ENCODE data around the gene LUC7L2.

DNA sequence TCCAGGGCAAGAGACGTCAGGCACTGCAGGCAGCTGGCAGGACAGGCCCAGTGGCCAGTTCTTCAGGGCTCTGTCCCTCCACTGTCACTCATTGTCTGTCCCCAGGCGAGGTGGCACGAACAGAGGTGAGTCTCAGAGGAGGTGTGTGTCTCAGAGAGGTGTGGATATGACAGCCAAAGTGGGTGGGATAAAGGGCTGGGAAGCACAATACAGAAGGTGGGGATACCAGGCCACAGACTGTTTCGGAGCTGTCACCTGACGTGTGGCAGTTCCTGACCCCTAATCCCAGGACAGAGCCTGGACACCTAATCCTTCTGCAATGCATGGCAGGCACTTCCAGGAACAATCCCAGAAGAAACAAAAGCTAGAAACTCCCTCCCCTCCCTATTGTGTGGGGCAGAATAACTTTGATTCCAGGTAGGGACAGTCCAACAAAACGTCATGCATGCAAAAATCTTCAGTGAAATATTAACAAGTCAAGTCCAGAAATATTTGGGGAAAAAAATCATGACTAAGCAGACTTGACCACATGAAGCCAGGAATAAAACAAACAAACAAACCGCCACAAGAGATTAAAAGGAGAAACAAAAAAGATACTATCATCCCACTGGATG, 112.2 kb downstream of the LUC7L2 start:
- TF ChIP-seq, protein P1, sequence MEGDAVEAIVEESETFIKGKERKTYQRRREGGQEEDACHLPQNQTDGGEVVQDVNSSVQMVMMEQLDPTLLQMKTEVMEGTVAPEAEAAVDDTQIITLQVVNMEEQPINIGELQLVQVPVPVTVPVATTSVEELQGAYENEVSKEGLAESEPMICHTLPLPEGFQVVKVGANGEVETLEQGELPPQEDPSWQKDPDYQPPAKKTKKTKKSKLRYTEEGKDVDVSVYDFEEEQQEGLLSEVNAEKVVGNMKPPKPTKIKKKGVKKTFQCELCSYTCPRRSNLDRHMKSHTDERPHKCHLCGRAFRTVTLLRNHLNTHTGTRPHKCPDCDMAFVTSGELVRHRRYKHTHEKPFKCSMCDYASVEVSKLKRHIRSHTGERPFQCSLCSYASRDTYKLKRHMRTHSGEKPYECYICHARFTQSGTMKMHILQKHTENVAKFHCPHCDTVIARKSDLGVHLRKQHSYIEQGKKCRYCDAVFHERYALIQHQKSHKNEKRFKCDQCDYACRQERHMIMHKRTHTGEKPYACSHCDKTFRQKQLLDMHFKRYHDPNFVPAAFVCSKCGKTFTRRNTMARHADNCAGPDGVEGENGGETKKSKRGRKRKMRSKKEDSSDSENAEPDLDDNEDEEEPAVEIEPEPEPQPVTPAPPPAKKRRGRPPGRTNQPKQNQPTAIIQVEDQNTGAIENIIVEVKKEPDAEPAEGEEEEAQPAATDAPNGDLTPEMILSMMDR (IDR thresholded peaks at IDR 0.05), result no peak
- TF ChIP-seq POLR2A (IDR thresholded peaks at IDR 0.05), result no peak

All from body of pancreas (tissue), 4 donors.